SK-N-SH treated with all-trans-retinoic acid at 6 μM for 48 hours (cell line): ENCODE measurements around the gene INTS14.

Experiments used
- ATAC-seq: fragments of 200-7000 bp; cut with Tn5 transposase; 3 replicates; pipeline ENCODE4 v1.9.1; 2020; ENCODE audit warnings: mild to moderate bottlenecking, moderate library complexity
- ARNTL ChIP-seq: fragments of 450-650 bp; formaldehyde crosslinking; IDR thresholded peaks from 2 replicates; pipeline ENCODE4 v1.5.0; 2020; ENCODE audit warnings: low read depth, mild to moderate bottlenecking, moderate library complexity, borderline replicate concordance
- BACH2 ChIP-seq: fragments of 250-450 bp; sonication (Bioruptor Pico); IDR thresholded peaks from 2 replicates; pipeline ENCODE4 v1.9.0; 2021; ENCODE audit warnings: mild to moderate bottlenecking, borderline replicate concordance
- CREB5 ChIP-seq: fragments of 250-450 bp; sonication (Bioruptor Pico); IDR thresholded peaks from 2 replicates; pipeline ENCODE4 v1.5.1; 2020; ENCODE audit warnings: low read depth, mild to moderate bottlenecking, moderate library complexity
- GLIS3 ChIP-seq: fragments of 250-450 bp; sonication (Bioruptor Pico); IDR thresholded peaks from 2 replicates; pipeline ENCODE4 v1.5.0; 2020; ENCODE audit warnings: mild to moderate bottlenecking, moderate library complexity
- ISL1 ChIP-seq: fragments of 250-450 bp; sonication (Bioruptor Pico); IDR thresholded peaks from 2 replicates; pipeline ENCODE4 v2.1.2; 2022; ENCODE audit warnings: mild to moderate bottlenecking, moderate library complexity
- OSR1 ChIP-seq: fragments of 250-450 bp; sonication (Bioruptor Pico); IDR thresholded peaks from 2 replicates; pipeline ENCODE4 v1.8.0; 2022; ENCODE audit warnings: moderate library complexity, mild to moderate bottlenecking, inconsistent platforms
- PPARA ChIP-seq: fragments of 250-450 bp; sonication (Bioruptor Pico); IDR thresholded peaks from 2 replicates; pipeline ENCODE4 v1.5.0; 2020; ENCODE audit warnings: mild to moderate bottlenecking, borderline replicate concordance
- ZC3H10 ChIP-seq: fragments of 250-450 bp; sonication (Bioruptor Pico); IDR thresholded peaks from 2 replicates; pipeline ENCODE4 v1.5.1; 2021; ENCODE audit warnings: mild to moderate bottlenecking, moderate library complexity
- ZFP30 ChIP-seq: fragments of 450-650 bp; formaldehyde crosslinking; IDR thresholded peaks from 2 replicates; pipeline ENCODE4 v1.5.0; 2022; ENCODE audit warnings: mild to moderate bottlenecking, moderate library complexity
- ZNF565 ChIP-seq: fragments of 450-650 bp; formaldehyde crosslinking; conservative IDR thresholded peaks from 2 replicates; pipeline ENCODE4 v1.5.0; 2020; ENCODE audit warnings: low read depth, mild to moderate bottlenecking, moderate library complexity
- ZNF70 ChIP-seq: fragments of 450-650 bp; formaldehyde crosslinking; IDR thresholded peaks from 2 replicates; pipeline ENCODE4 v1.5.0; 2020; ENCODE audit warnings: mild to moderate bottlenecking, moderate library complexity
- ZNF8 ChIP-seq: fragments of 450-650 bp; formaldehyde crosslinking; IDR thresholded peaks from 2 replicates; pipeline ENCODE4 v1.5.0; 2020; ENCODE audit warnings: mild to moderate bottlenecking, moderate library complexity
- TF ChIP-seq, protein P1 (sequence below): fragments of 250-450 bp; sonication (Bioruptor Pico); IDR thresholded peaks from 2 replicates; pipeline ENCODE4 v1.5.0; 2020; ENCODE audit warnings: mild to moderate bottlenecking, moderate library complexity
- TF ChIP-seq, protein P2 (sequence below): fragments of 250-450 bp; sonication (Bioruptor Pico); IDR thresholded peaks from 2 replicates; pipeline ENCODE4 v1.8.0; 2020; ENCODE audit warnings: mild to moderate bottlenecking, moderate library complexity, borderline replicate concordance

The INTS14 gene

GRCh38 chr15:65612949-65613744, 2.2 kb upstream of the INTS14 start (continued):
- TF ChIP-seq, protein P1, sequence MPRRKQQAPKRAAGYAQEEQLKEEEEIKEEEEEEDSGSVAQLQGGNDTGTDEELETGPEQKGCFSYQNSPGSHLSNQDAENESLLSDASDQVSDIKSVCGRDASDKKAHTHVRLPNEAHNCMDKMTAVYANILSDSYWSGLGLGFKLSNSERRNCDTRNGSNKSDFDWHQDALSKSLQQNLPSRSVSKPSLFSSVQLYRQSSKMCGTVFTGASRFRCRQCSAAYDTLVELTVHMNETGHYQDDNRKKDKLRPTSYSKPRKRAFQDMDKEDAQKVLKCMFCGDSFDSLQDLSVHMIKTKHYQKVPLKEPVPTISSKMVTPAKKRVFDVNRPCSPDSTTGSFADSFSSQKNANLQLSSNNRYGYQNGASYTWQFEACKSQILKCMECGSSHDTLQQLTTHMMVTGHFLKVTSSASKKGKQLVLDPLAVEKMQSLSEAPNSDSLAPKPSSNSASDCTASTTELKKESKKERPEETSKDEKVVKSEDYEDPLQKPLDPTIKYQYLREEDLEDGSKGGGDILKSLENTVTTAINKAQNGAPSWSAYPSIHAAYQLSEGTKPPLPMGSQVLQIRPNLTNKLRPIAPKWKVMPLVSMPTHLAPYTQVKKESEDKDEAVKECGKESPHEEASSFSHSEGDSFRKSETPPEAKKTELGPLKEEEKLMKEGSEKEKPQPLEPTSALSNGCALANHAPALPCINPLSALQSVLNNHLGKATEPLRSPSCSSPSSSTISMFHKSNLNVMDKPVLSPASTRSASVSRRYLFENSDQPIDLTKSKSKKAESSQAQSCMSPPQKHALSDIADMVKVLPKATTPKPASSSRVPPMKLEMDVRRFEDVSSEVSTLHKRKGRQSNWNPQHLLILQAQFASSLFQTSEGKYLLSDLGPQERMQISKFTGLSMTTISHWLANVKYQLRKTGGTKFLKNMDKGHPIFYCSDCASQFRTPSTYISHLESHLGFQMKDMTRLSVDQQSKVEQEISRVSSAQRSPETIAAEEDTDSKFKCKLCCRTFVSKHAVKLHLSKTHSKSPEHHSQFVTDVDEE (CRISPR knock-in tag) = no peak

- no peak for ATAC-seq
Observed at GRCh38 chr15:65612616-65612946, 1.6 kb upstream of the INTS14 start.

DNA sequence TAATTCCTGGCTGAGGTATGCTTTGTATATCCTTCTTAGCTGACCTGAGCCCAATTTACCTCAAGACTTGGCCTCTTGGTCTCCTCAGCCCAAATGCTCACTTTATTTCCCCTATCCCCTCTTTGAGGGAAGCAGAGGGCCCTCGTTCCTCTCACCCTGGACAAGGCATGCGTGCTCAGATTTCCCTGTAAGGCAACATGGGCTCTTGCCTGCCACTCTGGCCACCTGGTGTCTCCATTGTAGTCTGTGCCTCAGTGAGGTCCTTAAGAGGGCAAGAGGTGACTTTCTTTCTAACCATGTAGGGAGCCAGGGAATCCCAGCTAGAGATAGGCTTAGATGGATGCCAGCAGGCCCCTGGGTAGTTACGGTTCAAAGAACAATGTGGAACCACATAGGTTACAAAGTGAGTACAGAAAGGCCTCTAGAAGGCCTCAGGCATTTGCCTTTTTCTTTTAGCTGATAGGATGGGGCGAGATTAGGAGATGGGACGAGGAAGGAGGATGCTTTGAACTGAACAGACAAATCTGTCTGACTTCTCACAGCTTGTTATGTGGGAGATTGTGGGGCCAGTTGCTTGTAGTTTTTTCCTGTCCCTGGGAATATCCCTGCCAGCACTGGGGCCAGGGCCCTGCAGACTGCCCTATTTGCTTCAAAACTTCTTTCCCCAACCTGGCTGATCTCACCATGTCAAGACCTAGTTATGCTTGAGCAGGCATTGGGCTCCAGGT, 1.1 kb upstream of the INTS14 start:
- no peak for TF ChIP-seq CREB5 (CRISPR knock-in tag)
- TF ChIP-seq, protein P1 (CRISPR knock-in tag) = no peak
- TF ChIP-seq ZNF565 = no peak
- TF ChIP-seq PPARA (CRISPR knock-in tag) = no peak
- no peak for TF ChIP-seq ARNTL (CRISPR knock-in tag)
- no peak for TF ChIP-seq OSR1
- TF ChIP-seq ZFP30 (CRISPR knock-in tag) = no peak
- TF ChIP-seq ISL1 (CRISPR knock-in tag) = no peak
- no peak for TF ChIP-seq ZNF8 (CRISPR knock-in tag)
- TF ChIP-seq ZC3H10 = no peak
- TF ChIP-seq ZNF70 (CRISPR knock-in tag) = no peak
- TF ChIP-seq, protein P2, sequence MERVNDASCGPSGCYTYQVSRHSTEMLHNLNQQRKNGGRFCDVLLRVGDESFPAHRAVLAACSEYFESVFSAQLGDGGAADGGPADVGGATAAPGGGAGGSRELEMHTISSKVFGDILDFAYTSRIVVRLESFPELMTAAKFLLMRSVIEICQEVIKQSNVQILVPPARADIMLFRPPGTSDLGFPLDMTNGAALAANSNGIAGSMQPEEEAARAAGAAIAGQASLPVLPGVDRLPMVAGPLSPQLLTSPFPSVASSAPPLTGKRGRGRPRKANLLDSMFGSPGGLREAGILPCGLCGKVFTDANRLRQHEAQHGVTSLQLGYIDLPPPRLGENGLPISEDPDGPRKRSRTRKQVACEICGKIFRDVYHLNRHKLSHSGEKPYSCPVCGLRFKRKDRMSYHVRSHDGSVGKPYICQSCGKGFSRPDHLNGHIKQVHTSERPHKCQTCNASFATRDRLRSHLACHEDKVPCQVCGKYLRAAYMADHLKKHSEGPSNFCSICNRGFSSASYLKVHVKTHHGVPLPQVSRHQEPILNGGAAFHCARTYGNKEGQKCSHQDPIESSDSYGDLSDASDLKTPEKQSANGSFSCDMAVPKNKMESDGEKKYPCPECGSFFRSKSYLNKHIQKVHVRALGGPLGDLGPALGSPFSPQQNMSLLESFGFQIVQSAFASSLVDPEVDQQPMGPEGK (CRISPR knock-in tag) = no peak
- no peak for ATAC-seq

More at GRCh38 chr15:65612616-65612946, 1.6 kb upstream of the INTS14 start:
- no peak for TF ChIP-seq BACH2

DNA sequence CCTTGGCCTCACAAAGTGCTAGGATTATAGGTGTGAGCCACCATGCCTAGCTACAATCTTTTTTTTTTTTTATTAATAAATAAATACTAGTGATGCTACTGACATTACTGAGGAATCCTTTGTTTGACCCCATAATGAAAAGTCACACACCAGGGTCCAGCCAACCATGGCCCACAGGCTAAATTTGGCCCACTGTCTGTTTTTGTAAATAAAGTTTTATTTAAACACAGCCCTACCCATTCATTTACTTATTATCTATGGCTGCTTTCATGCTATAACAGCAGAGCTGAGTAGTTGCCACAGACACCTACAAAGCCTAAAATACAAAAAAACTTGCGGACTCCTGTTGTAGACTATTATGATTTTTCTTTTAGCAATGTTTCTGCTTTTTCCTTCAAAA, 7.4 kb downstream of the INTS14 start:
- TF ChIP-seq, protein P2 (CRISPR knock-in tag) = no peak
- no peak for TF ChIP-seq CREB5 (CRISPR knock-in tag)
- no peak for TF ChIP-seq OSR1
- no peak for TF ChIP-seq GLIS3 (CRISPR knock-in tag)
- no peak for ATAC-seq
